Hematopoietic multipotent progenitor cell treated with erythropoietin and hydrocortisone succinate and interleukin-3 and kit ligand, for 17 days (in vitro differentiated cells): ENCODE results near the gene MYLK.

ENCODE experiments used
- DNase-seq: peaks from one replicate; pipeline ENCODE4 v3.0.0-alpha.2; 2015; ENCODE audit warnings: low spot score

The MYLK gene

DNA sequence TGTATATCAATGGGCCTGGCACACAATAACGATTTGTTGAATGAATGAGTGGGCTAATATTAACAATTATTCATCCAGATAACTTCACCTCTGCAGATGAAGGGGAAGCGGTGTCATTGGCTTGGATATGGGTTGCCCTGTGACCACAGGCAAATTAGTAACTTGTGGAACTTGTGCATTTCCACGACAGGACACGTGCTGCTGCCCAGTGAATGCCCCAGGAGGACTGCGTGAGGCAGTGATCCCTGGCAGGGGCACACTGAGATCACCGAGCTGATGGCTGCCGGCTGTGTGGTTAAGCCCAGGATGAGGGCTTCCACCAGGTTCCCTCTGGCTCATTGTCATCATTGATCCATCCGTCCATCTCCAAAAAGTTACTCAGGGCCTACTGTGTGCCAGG lies 215.2 kb downstream of the MYLK start:
- no peak for DNase-seq

DNA sequence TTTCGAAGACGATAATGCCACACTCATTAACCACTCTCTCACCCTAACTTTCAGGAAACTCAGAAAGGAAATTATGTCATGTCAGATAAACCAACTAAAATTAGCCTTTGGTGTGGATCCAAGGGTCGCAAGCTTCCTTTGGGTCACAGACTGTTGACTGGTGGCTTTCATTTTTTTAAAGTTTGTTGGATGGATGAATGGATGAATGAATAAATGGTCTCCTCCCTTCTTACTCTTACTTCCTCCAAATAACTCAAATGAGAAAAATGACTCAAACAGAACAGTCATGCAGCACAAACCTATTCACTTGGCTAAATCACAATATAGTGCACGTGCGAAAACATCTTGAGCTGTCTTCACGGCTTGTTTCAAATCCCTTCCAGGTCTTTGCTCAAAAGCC lies 216.3 kb downstream of the MYLK start:
- no peak for DNase-seq

DNA sequence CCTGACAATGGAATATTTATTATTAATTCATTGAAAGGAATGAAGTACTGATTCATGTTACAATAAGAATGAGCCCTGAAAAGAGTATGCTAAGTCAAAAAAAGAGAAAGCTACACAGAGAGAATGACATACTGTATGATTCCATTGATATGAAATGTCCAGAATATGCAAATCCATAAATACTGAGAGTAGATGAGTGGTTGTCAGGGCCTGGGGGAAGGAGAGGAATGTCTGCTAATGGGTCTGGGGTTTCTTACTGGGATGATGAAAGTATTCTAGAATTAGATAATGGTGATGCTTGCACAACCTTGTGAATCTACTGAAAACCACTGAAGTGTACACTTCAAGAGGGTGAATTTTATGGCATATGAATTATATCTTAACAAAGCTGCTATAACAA lies 219.4 kb downstream of the MYLK start:
- DNase-seq: no peak

DNA sequence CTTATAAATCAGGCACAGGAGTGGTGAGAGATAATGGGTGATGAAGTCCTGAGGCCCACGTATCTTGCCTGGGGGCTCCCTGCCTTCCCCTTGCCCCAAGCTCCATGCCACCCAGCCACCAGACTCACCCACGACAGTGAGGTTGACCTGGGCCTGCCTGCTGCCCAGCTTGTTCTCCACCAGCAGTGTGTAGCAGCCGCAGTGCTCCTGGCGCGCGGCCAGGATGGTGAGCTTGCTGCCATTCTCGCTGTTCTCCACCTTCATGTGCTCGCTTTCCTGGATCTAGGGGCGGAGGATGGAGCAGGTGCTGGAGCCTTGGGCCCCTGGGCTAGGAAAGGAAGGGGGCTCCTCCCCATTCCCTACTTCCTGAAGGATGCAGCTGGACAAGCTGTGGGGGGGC lies 220.2 kb downstream of the MYLK start:
- no peak for DNase-seq

DNA sequence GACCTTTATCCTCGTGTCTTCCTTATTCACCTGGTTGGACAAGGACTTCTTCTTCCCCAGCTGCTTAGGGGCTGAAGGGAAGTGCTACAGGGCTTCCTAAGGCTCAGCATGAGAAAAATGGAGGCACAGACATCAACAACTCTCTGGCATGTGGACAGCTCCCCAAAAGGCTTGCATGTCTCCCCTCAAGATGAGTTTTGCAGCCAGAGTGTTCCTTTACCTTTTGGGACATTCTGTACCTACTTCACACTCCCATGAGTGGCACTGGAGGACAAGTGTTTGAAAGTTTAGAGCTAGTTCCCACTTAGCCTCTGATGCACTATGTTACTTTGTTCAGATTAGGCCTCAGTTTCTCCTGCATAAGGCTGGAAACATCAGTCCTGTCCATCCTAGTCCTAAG lies 222.2 kb downstream of the MYLK start:
- DNase-seq: no peak

DNA sequence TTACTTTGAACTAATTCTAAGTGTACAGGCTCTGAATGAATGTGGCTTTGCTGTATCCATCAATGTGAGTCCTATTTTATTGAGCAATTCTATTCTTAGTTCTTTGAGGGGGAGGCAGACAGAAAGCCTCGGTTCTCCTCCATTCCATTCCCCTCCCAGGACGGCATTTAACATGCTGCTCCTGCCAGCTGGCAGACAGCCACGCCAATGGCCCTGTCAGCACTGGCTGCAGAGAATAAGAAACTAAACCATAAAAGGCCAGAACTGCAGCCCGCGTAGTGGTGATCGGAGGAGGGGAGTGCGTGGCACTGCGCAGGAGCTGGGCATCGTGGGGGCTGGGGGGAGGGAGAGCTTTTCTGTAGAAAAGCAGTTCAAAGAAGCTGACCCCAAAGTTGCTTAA lies 223.2 kb downstream of the MYLK start:
- DNase-seq: no peak

DNA sequence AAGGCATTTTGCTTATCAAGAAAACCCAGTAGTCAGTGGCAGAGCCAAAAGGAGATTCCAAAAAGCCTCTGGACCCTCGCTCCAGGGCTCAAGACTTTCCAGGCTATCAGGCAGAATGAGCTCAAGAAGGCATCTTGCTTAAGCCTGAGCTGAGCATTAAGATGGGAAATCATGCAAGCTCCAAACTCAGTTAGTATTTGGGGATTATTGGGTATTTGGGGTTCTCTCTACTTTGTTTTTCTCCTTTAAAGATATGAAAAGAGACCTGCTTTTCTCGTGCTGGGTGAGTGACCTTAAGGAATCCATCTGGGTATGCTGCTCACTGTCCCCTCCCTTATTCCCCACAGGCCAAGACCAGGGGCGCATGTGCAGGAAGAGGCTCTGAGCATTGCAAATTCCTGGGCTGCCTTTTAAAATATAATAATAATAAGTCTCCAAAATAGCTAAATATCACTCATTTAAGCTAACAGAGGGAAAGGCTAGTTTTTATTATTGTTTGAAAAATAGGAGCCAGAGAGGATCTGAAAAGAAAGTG lies 223.9 kb downstream of the MYLK start:
- no peak for DNase-seq

DNA sequence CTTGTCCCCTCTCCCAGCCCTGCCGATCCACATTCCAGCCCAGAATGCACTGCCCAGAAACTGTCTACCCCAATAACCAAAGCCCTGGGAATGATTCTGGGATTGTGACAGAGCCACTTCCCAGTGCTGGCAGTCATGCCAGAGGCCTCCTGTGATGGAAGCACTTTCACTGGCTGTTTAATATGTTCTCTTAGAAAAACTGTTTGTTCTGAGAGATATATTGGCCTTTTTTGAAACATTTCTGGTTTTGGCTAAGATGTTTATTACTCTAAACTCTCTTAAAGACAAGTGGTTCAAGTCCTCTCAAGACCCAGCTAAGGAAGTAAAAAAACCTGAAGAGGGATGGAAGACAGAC lies 225.3 kb downstream of the MYLK start:
- DNase-seq: no peak

DNA sequence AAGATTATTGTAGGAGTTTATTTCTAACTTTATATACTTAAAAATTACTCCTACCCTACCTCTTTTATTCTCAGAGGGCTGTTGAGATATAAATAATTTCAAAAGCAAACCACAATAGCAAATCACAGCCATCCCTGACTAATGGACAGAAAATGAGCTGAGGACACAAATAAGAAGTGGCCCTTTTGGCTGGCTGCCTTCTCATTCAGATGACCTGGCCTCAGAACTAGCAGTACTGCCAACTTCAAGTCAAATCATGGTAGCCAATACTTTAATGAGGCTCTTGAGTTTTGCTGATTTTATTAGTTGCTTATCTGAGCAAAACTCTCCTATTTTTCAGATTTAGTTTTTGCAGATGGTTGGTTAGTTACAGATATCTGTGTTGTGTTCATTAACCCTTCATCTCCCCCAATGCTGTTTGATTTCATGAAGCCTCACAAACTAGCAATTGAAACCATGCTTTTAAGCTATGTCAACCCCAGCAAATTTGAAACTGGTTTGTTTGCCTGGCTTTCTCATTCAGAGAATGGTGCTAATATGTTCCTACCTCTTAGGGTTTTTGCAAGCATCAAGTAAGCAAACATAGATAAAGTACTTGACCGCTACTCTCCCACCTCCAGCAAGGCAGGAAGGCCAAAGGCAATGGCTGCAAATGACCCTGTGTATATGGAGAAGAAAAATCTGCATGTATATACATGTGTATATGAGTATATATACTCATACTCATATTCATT lies 225.8 kb downstream of the MYLK start:
- DNase-seq: no peak

DNA sequence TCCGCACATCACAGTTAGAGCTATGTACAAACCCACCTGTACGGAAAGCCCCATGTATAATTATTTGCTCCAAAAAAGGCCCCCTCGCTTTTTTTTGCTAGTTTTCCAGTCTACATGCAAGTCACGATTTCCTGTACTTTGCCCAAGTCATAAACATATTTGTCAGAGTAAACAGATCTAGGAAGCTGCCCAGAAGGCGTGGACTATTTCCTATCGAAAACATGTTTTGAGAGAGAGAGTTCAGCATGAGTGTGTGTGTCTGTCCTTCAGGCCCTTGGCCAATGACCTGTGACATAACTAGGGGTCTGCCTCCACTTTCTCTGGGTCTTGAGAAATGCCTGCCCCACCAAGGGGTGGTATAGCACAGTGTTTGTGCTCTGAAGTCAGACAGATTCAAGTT lies 226.6 kb downstream of the MYLK start:
- DNase-seq: peak; percentile 19

DNA sequence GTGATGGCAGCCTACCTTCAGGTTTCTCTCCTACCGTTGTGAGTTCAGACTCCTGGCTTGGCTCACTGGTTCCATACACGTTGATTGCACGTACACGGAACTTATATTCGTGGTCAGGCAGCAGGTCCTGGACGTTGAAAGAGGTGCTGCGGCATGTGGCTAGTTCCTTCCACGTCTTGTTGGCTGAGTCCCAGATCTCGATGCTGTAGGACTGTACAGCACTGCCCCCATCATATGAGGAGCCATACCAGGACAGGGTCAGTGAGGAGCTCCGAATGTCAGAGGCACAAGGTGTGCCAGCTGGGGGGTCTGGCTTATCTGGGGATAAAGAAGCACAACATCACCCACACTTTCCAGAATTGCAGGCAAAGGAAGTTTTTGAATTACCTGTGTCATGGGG lies 227.0 kb downstream of the MYLK start:
- no peak for DNase-seq

DNA sequence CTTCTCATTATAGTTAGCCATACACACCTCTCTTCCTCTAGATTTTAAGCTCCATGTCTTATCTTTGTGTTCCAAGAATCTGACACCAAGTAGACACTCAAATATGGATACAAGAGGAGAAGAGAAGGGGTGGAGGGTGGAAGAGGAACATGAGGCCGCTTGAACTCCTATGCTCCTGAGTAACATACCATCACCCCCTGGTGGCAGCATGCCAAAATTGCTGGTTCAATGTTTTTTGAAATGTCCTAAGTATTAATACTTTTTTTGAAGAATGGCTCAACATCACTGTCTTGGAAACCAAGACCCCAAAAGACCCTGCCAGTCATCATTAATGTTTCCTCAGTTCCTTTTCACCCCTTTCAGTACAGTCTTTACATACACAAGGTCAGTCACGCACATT lies 227.4 kb downstream of the MYLK start:
- DNase-seq: peak; percentile 28

DNA sequence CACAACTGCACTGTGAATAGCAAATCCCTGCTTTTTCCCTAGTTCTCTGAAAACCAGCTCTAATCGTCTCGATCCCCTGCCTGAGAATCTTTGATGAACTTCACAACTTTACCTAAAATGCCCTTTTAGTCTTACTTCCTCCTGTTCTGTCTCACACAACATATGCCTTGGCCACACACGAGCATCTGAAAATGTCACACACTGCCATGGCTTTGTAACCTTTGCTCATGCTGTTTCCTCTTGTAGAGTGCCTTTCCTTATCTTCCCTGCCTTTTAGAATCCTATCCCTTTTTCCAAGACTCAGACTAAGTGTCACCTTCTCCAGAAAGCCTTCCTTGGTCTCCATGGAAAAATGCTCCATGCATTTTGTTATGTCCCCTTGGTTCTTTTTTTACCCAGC lies 227.9 kb downstream of the MYLK start:
- no peak for DNase-seq

DNA sequence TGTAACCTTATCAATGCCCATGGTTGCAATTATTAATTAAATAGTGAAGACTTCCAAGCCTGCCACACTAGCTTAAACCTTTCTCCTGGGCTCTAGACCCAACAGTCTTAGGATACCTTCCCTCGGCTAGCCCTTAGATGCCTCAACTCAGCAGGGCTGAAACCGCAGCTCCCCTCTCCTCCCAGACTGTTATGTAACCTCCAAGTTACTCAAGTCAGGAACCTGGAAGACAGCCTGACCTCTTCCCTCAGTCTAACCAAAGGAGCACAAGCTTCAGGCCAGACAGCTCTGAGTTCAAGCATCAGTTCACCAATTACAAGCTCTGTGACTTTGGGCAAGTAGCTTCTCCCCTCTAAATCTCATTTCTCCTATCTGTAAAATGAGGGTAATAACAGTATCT lies 228.7 kb downstream of the MYLK start:
- DNase-seq: no peak

DNA sequence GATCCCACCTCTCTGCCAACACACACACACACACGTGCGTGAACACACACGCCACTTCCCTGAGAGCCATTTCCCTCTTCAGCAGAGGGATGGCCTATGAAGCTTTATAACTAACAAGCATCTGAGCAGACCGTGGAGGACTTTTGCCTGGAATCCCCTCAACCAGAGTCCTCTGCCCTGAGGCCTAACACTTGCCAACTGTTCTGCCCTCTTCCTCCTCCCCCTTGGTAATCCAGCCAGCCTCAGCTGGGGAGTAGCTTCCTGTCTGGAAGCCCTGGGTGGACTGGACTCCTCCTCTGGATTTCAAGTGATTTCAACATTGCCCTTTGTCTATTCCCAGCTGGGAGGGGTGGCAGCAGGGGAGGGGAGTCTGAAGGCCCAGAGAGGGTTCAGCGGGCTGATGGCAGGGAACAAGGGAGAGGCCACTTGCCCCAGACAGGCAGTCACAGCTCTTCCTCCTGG lies 230.9 kb downstream of the MYLK start:
- DNase-seq: no peak

DNA sequence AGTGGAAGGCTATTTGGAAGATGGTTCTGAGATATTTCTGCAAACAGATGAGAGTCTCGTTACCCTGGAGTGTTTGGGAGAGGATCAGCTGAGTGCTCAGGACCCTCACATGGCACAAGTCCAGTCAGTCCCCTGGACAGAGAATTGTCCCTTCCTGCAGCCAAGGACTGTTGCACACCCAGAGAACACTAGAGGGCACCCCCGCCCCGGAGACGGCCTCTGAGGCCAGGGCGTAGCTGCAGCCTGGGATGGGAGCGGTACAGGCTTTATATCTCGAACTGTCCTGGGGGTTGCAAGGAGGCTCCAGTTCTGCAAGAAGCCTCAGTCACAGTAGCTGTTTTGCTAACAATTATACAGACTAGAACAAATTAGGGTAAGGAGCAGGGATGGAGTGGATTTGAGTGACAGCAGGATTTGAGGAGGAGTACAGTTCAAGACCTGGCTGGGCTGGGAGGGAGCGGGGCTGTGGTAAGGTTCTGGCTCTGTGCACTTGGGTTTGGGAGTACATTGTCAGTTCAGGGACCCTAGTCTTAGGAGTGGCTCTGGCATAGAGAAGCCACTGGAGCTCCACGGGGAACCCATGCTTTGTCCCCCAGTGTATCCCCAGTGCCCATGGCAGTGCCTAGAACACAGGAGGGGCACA lies 231.7 kb downstream of the MYLK start:
- peak; percentile 58 for DNase-seq

DNA sequence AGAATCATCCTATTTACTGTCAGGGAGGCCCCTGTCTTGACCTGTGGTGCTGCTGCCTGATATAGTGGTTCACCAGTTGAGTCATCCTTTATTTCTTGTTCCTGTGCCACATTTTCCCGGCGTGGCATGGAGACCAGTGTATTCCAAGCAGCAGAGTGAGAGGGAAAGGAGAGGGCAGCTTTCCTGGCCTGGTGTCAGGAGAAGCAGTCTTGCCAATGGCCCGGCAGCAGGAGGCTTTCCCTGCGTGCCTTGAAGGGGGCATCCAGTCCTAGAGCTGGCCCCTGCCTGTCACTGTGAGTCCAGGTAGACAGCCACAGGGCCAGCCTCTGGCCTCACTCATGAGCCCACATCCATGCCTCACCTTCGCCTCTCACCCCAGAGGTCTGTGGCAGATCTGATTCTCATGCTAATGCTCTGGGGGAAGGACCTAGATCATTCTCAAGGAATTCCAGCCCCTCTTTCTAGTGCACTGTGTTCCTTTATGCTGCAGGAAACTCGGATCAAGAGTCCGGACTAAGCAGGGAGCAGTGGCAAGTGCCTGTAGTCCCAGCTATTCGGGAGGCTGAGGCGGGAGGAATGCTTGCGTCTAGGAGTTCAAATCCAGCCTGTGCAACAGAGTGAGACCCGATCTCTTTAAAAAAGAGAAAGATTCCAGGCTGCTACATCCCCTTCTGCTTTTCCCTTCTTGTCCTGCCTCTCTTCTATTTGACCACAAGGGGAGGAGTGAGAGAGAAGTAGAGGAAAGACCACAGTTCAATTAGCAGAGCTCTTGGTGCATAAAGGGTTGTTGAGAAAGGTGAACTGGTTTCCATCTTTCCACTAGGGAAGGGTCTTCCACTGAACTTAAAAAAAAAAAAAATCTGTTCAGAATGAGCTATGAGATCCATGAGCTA lies 232.4 kb downstream of the MYLK start:
- DNase-seq: no peak

DNA sequence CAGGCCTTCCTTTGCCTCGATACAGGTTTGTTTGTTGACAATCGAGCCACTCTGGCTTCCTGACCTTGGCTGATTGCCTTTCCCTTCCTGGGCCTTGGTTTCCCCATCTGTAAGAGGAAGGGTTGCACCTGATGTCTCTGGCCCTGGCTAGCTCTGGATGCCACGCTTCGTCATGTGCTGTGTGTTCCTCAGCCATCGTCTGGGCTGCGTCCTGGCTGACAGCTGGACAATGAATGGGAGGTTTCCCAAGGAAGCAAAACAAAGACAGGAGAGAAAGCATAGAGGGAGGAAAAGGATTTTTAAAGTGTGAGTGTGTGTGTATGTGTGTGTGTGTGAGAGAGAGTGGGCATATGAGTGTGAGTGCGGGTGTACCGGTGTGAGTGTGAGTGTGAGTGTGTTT lies 234.0 kb downstream of the MYLK start:
- DNase-seq: no peak

DNA sequence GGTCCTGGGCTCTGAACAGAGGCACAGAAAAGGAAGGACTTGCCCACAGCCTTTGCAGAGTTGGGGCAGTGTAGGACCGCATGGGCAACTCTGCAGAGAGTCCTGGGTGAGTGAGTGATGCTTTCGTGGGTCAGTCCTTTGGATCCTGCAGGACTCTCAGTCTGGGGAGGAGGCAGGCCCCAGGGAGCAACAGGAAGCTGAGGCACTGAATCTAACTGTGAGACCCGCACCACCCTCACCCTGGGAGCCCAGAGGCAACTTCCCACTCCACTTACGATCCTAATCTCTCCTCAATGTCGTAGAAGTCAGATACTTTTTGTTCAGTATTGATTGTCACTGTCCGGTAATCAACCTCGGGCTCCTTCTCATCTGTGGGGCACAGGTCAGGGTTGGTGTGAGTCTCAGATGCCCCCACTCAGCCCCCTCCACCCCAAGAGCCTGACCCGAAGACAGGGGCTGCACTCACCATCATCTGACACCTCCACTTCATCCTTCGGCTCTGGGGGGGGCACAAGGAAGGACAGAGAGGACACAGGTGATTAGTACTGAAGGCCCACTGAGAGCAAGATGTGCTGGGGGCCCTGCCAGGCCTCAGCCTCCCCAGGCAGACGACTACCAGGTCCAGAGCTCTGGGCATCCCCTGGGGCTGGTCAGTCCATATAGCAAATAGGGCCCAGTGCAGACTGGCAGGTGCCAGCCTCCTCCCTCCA lies 235.3 kb downstream of the MYLK start:
- DNase-seq: no peak

DNA sequence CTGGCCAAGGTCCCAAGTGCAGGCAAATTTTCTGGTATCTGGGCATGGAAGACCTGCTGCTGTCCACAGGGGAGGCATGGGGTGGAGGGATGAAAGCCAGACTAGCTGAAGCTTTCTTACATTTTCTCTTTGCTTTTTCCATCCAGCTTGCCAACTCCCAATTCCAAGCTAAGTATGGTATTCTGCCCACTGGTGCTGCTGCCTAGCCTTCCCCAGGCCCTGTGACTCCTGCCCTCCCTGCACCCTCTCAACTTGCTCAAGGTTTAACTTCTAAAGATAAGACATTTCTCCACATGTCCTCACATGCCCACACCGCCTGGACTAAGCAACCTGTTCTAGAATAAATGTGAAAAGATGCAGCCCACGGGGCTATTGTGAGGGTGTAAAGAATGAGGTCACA lies 239.8 kb downstream of the MYLK start:
- no peak for DNase-seq

DNA sequence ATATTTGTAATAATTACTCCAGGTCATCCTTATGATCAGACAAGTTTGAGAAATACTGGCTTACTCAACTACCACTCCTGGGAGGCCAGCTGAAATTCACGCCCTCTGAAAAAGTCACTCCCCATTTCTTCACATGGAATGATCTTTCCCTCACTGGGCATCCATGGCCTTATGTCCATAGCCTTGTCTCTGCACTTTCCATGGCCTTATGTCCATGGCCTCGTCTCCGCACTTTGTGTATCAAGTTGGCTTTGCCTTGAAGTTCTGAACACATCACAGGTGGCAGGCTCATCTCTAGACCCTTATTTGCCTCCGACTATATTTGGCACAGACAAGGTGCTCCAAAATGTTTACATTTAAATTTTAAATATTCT lies 241.2 kb downstream of the MYLK start:
- no peak for DNase-seq
